CD14-positive monocyte (primary cell): ENCODE measurements around the gene NTF4. TPM values are rescaled to one million over a fixed set of nuclear protein-coding genes. Genes with fewer than 3 reads are reported as not detected.

ENCODE experiments used
- DNase-seq, 3 donors: peaks; one replicate each; pipeline ENCODE4 v3.0.0-alpha.2; 2011 to 2022
- H2AFZ ChIP-seq: 2 replicates; pipeline ENCODE4 v1.6.0; 2012; ENCODE audit warnings: mild to moderate bottlenecking, low read depth, low read length, inconsistent platforms; ENCODE audit not compliant: insufficient read depth, poor library complexity, severe bottlenecking
- H3K27ac ChIP-seq, 2 donors: 1 replicate in 1 of 2; 2 replicates in 1 of 2; pipeline ENCODE4 v1.5.1; 2012 to 2013; ENCODE audit warnings: low read length in 2 of 2, control low read depth in 1 of 2, inconsistent platforms in 1 of 2, low read depth in 1 of 2, mild to moderate bottlenecking in 1 of 2
- H3K27me3 ChIP-seq, 2 donors: one replicate each; pipeline versions ENCODE4 v1.6.0 to v1.6.1; 2011 to 2013; ENCODE audit warnings: low read length in 2 of 2; ENCODE audit not compliant: control insufficient read depth in 2 of 2, insufficient read depth in 2 of 2
- H3K36me3 ChIP-seq, 2 donors: replicated peaks in 1 of 2; 1 replicate in 1 of 2; 2 replicates in 1 of 2; pipeline versions ENCODE4 v1.5.1 to v1.6.1; 2012 to 2013; ENCODE audit warnings: low read length in 2 of 2, control low read depth in 1 of 2, inconsistent platforms in 1 of 2, mild to moderate bottlenecking in 1 of 2; ENCODE audit not compliant: insufficient read depth in 2 of 2, control insufficient read depth in 1 of 2
- H3K4me1 ChIP-seq, 2 donors: 1 replicate in 1 of 2; 2 replicates in 1 of 2; pipeline versions ENCODE4 v1.5.1 to v1.6.1; 2012 to 2013; ENCODE audit warnings: low read length in 2 of 2, control low read depth in 1 of 2, inconsistent platforms in 1 of 2, mild to moderate bottlenecking in 1 of 2, moderate library complexity in 1 of 2; ENCODE audit not compliant: insufficient read depth in 2 of 2, control insufficient read depth in 1 of 2
- H3K4me2 ChIP-seq: replicated peaks from 2 replicates; pipeline ENCODE3; 2012; ENCODE audit warnings: low read length, moderate library complexity, mild to moderate bottlenecking; ENCODE audit not compliant: poor library complexity, severe bottlenecking; ENCODE audit errors: extremely low read depth
- H3K4me3 ChIP-seq, 3 experiments: fragments of 200-600 bp in 1 of 3; sonication (generic) in 1 of 3; replicated peaks in 1 of 3; 1 replicate in 2 of 3; 2 replicates in 1 of 3; pipeline ENCODE4 v1.5.1; 2011 to 2013; ENCODE audit warnings: low read length in 3 of 3, mild to moderate bottlenecking in 3 of 3, control low read depth in 2 of 3, low read depth in 2 of 3, inconsistent platforms in 1 of 3, moderate library complexity in 1 of 3
- H3K79me2 ChIP-seq: 2 replicates; pipeline ENCODE4 v1.6.0; 2012; ENCODE audit warnings: mild to moderate bottlenecking, control low read depth, inconsistent platforms, low read length, moderate library complexity; ENCODE audit not compliant: insufficient read depth
- H3K9ac ChIP-seq: 2 replicates; pipeline ENCODE4 v1.6.0; 2017; ENCODE audit warnings: low read length, mild to moderate bottlenecking; ENCODE audit not compliant: insufficient read depth, poor library complexity, severe bottlenecking
- H3K9me3 ChIP-seq, 2 donors: replicated peaks in 1 of 2; 1 replicate in 1 of 2; 2 replicates in 1 of 2; pipeline versions ENCODE4 v1.5.1 to v1.6.1; 2012 to 2013; ENCODE audit warnings: low read length in 2 of 2, control low read depth in 1 of 2; ENCODE audit not compliant: control insufficient read depth in 1 of 2, insufficient read depth in 1 of 2
- H4K20me1 ChIP-seq: 2 replicates; pipeline ENCODE4 v1.6.0; 2012; ENCODE audit warnings: mild to moderate bottlenecking, low read length, control low read depth, moderate library complexity; ENCODE audit not compliant: insufficient read depth
- H3K27ac Mint-ChIP-seq, 7 donors: one replicate each; pipeline ENCODE4 v1.8.0; 2020; ENCODE audit warnings: mild to moderate bottlenecking in 7 of 7, mixed read lengths in 7 of 7, moderate library complexity in 6 of 7, inconsistent platforms in 2 of 7
- H3K27me3 Mint-ChIP-seq, 3 donors: one replicate each; pipeline ENCODE4 v1.8.0; 2021 to 2022; ENCODE audit warnings: low read depth in 3 of 3, mild to moderate bottlenecking in 3 of 3, mixed read lengths in 3 of 3, moderate library complexity in 3 of 3, inconsistent platforms in 1 of 3
- H3K36me3 Mint-ChIP-seq, 2 donors: one replicate each; pipeline ENCODE4 v1.8.0; 2020; ENCODE audit warnings: mixed read lengths in 2 of 2, inconsistent platforms in 1 of 2, mild to moderate bottlenecking in 1 of 2
- H3K4me1 Mint-ChIP-seq: one replicate; pipeline ENCODE4 v1.8.0; 2020; ENCODE audit warnings: mild to moderate bottlenecking, mixed read lengths
- H3K4me3 Mint-ChIP-seq, 2 donors: one replicate each; pipeline ENCODE4 v1.8.0; 2020; ENCODE audit warnings: mild to moderate bottlenecking in 2 of 2, mixed read lengths in 2 of 2, moderate library complexity in 1 of 2
- H3K9me3 Mint-ChIP-seq, 7 donors: one replicate each; pipeline ENCODE4 v1.8.0; 2020 to 2022; ENCODE audit warnings: mixed read lengths in 7 of 7, mild to moderate bottlenecking in 6 of 7, moderate library complexity in 6 of 7, inconsistent platforms in 2 of 7
- CTCF ChIP-seq: fragments of 200-600 bp; IDR thresholded peaks from one replicate; pipeline ENCODE4 v1.8.0; 2022; ENCODE audit warnings: antibody characterized with exemption, mild to moderate bottlenecking
- WGBS: methylation state at CpG from one replicate; pipeline ENCODE4 v1.1.5; 2013; ENCODE audit warnings: missing lambda C conversion rate; ENCODE audit not compliant: insufficient coverage; 5-methylcytosine and 5-hydroxymethylcytosine counted together
- intact Hi-C, 2 donors: fragments of 100-400 bp; cut with micrococcal nuclease; formaldehyde crosslinking; loops; one replicate each; pipeline versions ENCODE4 v1.15.0 to v1.15.1; 2023
- polyA plus RNA-seq, 3 donors: library from polyadenylated mRNA; depleted of rRNA in 1 of 3; unstranded in 2 of 3; stranded (reverse) in 1 of 3; fragments of 300-500 nt in 2 of 3; fragments of >200 nt in 1 of 3; fragmentation: Illumina TruSeq in 2 of 3; gene quantifications; 1 replicate in 2 of 3; 2 replicates in 1 of 3; pipeline ENCODE4 v1.2.3, GENCODE V29; 2012 to 2021
- small RNA-seq: library from RNA; depleted of rRNA; stranded (forward); fragments of <200 nt; gene quantifications from one replicate; pipeline ENCODE3, GENCODE V24; 2012; ENCODE audit warnings: low read depth; ENCODE audit not compliant: insufficient read length

Gene NTF4
- polyA plus RNA-seq, 3 donors = not detected

- Histone ChIP-seq H3K4me3 (no peak overlapping the region), H3K27me3 (peaks cover 9 to 23% of the 10 kb centered on the region in 2 donors), H3K9me3 (no peaks in the 10 kb centered on the region), H2AFZ (no peak overlapping the region), H3K36me3 (peaks cover 53 to 60% of the 10 kb centered on the region in 2 donors), H3K9ac (no peak overlapping the region), H3K4me2 (no peak overlapping the region), H3K4me1 (peaks cover 19 to 22% of the 10 kb centered on the region in 2 donors), H3K27ac (no peak overlapping the region), H3K79me2 (no peaks in the 10 kb centered on the region), H4K20me1 (no peaks in the 10 kb centered on the region)
- Mint-ChIP-seq H3K27me3 (peaks cover 12 to 23% (median 22%) of the 10 kb centered on the region in 3 donors), H3K36me3 (peaks cover 58 to 77% of the 10 kb centered on the region in 2 donors), H3K27ac (no peak overlapping the region), H3K4me1 (peaks cover 17% of the 10 kb centered on the region), H3K9me3 (peaks cover 0 to 8% (median 5%) of the 10 kb centered on the region in 7 donors), H3K4me3 (no peak overlapping the region)
- no peak for DNase-seq
- 97% methylated on average over 24 of the region's 32 CpGs for WGBS
- TF ChIP-seq CTCF = no peak
- intact Hi-C loops = no loop called here
Observed at GRCh38 chr19:49014123-49014869, 50.3 kb downstream of the NTF4 start.

GRCh38 chr19:49011194-49011593 is 53.4 kb downstream of the NTF4 start:
- Histone ChIP-seq H3K9ac (no peak overlapping the region), H3K4me1 (no peaks in the 10 kb centered on the region)

More at GRCh38 chr19:49011194-49011593, 53.4 kb downstream of the NTF4 start:
- H3K27ac Mint-ChIP-seq = no peak overlapping the region
- Histone ChIP-seq H3K79me2 (no peaks in the 10 kb centered on the region), H3K27ac (no peak overlapping the region), H3K4me2 (no peak overlapping the region), H4K20me1 (no peaks in the 10 kb centered on the region), H3K27me3 (no peaks in the 10 kb centered on the region), H3K9me3 (no peaks in the 10 kb centered on the region), H3K4me3 (no peak overlapping the region), H3K36me3 (peaks cover 64 to 76% of the 10 kb centered on the region in 2 donors), H2AFZ (no peak overlapping the region)
- intact Hi-C loops = no loop called here
- WGBS = 100% methylated on average over 8 of the region's 17 CpGs
- no peak for DNase-seq
- H3K9me3 Mint-ChIP-seq = no peaks in the 10 kb centered on the region
- no peak for TF ChIP-seq CTCF
- H3K27me3 Mint-ChIP-seq = peaks cover 0 to 2% (median 0%) of the 10 kb centered on the region in 3 donors
- no peak overlapping the region for H3K4me3 Mint-ChIP-seq
- no peaks in the 10 kb centered on the region for H3K4me1 Mint-ChIP-seq
- peaks cover 60 to 89% of the 10 kb centered on the region in 2 donors for H3K36me3 Mint-ChIP-seq

Small RNAs within 50 kb of the gene (small RNA-seq; reads per million reads assigned to genes)
- not detected for gene RN7SL708P

Other genes starting within 250 kb of the NTF4 start
- not detected for gene HSD17B14, start 228.3 kb downstream of the NTF4 start, polyA plus RNA-seq
- 1 to 10 TPM in 2 of 3 donors, under 1 TPM in 1; 0.69 to 1.5 (median 1.1) TPM for gene PLEKHA4, start 196.2 kb downstream of the NTF4 start, polyA plus RNA-seq
- 100 to 1,000 TPM; 127 to 745 (median 169) TPM for gene PPP1R15A, start 192.4 kb downstream of the NTF4 start, polyA plus RNA-seq
- gene TULP2, start 166.1 kb downstream of the NTF4 start, polyA plus RNA-seq = not detected
- 100 to 1,000 TPM in 2 of 3 donors, 10 to 100 TPM in 1; 80.9 to 178 (median 108) TPM for gene NUCB1, start 164.5 kb downstream of the NTF4 start, polyA plus RNA-seq
- gene DHDH, start 131.1 kb downstream of the NTF4 start, polyA plus RNA-seq = under 1 TPM in 1 of 3 donors, not detected in 2; 0.38 TPM
- gene BAX, start 109.9 kb downstream of the NTF4 start, polyA plus RNA-seq = 100 to 1,000 TPM in 1 of 3 donors, 10 to 100 TPM in 2; 69.2 to 135 (median 80.5) TPM
- over 10,000 TPM in 2 of 3 donors, 1,000 to 10,000 TPM in 1; 4,468 to 26,681 (median 23,650) TPM for gene FTL, start 99.5 kb downstream of the NTF4 start, polyA plus RNA-seq
- gene GYS1, start 71.5 kb downstream of the NTF4 start, polyA plus RNA-seq = 10 to 100 TPM; 13.3 to 26.0 (median 21.3) TPM
- 10 to 100 TPM; 40.1 to 44.4 (median 41.9) TPM for gene RUVBL2, start 70.9 kb downstream of the NTF4 start, polyA plus RNA-seq
- under 1 TPM in 1 of 3 donors, not detected in 2; 0.48 TPM for gene LHB, start 47.7 kb downstream of the NTF4 start, polyA plus RNA-seq
- gene CGB3, start 40.5 kb downstream of the NTF4 start, polyA plus RNA-seq = not detected
- gene CGB2, start 32.9 kb downstream of the NTF4 start, polyA plus RNA-seq = not detected
- gene CGB1, start 27.9 kb downstream of the NTF4 start, polyA plus RNA-seq = not detected
- gene CGB5, start 21.0 kb downstream of the NTF4 start, polyA plus RNA-seq = not detected
- not detected for gene CGB8, start 15.7 kb downstream of the NTF4 start, polyA plus RNA-seq
- gene CGB7, start 7.1 kb downstream of the NTF4 start, polyA plus RNA-seq = not detected
- gene KCNA7, start 7.9 kb upstream of the NTF4 start, polyA plus RNA-seq = not detected
- 100 to 1,000 TPM in 1 of 3 donors, 10 to 100 TPM in 2; 27.4 to 360 (median 40.4) TPM for gene SNRNP70, start 20.6 kb upstream of the NTF4 start, polyA plus RNA-seq
- 1 to 10 TPM; 4.1 to 9.2 (median 4.2) TPM for gene LIN7B, start 49.6 kb upstream of the NTF4 start, polyA plus RNA-seq
- gene C19orf73, start 54.3 kb upstream of the NTF4 start, polyA plus RNA-seq = under 1 TPM; 0.60 to 0.76 (median 0.66) TPM
- under 1 TPM in 1 of 3 donors, not detected in 2; 0.43 TPM for gene PPFIA3, start 54.7 kb upstream of the NTF4 start, polyA plus RNA-seq
- gene HRC, start 90.6 kb upstream of the NTF4 start, polyA plus RNA-seq = not detected
- 1 to 10 TPM; 6.0 to 6.9 (median 6.6) TPM for gene TRPM4, start 93.0 kb upstream of the NTF4 start, polyA plus RNA-seq